OCI-LY3 (cell line): ENCODE results near the gene RNF141.

Experiments used
- EZH2phosphoT487 ChIP-seq: fragments of 200-600 bp; shearing (Covaris generic); IDR thresholded peaks from 2 replicates; pipeline ENCODE4 v1.6.1; 2018; ENCODE audit warnings: antibody characterized with exemption, mixed run types, low read depth
- TF ChIP-seq, protein P1 (sequence below): fragments of 200-600, 300-600 bp; sonication (generic); IDR thresholded peaks from 2 replicates; pipeline ENCODE4 v1.5.1; 2014; ENCODE audit warnings: antibody characterized with exemption, low read length, low read depth

DNA sequence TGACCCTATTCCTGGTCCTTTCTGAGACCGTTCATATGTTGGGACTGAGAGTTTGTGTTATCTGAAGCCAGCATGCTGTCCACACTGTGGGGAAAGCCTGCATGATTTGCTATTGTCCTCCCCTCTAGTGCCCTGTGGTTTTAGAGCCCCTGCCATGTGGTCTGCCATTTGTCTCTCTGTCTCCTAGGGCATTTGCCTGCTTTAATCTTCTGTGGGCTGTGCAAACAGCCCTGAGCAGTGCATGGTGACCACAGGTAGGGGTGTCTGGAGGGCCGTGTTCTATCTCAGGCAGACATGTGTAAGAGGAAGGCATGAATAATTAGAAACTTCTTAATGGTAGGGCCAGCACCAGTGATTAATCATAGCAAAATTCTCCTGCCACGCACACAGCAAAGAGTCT lies 62.9 kb downstream of the RNF141 start:
- TF ChIP-seq, protein P1, sequence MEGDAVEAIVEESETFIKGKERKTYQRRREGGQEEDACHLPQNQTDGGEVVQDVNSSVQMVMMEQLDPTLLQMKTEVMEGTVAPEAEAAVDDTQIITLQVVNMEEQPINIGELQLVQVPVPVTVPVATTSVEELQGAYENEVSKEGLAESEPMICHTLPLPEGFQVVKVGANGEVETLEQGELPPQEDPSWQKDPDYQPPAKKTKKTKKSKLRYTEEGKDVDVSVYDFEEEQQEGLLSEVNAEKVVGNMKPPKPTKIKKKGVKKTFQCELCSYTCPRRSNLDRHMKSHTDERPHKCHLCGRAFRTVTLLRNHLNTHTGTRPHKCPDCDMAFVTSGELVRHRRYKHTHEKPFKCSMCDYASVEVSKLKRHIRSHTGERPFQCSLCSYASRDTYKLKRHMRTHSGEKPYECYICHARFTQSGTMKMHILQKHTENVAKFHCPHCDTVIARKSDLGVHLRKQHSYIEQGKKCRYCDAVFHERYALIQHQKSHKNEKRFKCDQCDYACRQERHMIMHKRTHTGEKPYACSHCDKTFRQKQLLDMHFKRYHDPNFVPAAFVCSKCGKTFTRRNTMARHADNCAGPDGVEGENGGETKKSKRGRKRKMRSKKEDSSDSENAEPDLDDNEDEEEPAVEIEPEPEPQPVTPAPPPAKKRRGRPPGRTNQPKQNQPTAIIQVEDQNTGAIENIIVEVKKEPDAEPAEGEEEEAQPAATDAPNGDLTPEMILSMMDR = no peak
- no peak for TF ChIP-seq EZH2phosphoT487
